ENCODE data around the gene RASGRF2.

RASGRF2 gene

DNA sequence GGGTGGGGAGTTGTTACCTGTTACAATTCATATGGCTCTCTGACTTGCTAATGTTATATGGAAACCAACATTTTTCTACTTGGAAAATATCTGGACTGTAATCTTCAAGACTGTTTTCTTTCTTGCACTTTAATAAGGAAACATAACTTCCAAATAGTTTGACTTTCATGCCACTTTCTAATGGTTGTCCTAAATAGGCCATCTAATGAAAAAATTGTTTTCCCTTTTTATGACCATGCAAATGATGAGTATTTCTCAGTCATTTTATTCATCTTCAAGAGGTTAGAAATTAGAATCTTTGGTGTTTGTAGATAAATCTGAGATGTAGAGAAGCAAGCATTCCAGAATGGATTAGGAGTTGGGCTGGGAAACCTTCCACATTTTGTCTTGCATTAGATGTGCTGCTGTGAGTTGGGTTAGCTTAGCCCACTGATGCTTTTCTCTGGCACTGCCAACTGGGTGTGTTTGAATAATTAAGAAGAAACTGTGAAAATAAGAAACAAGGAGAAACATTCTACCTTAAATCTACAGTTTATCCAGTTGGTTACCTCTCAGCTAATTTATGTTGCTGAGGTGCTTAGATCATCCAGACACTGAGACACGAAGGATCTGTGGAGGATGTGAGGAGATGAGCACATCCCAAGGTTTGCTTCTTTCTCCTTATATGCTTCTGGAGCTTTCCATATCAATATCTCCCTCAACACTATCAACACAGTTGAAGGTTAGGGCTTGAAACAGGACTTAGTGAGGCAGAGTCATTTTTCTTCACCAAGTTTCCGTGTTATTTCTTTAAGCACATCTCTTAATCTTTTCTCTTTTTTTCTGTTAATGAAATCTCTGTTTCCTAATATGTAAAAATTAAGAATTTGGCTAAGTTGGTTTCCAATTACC, 2.7 kb downstream of the RASGRF2 start:
- TF ChIP-seq, protein P1, sequence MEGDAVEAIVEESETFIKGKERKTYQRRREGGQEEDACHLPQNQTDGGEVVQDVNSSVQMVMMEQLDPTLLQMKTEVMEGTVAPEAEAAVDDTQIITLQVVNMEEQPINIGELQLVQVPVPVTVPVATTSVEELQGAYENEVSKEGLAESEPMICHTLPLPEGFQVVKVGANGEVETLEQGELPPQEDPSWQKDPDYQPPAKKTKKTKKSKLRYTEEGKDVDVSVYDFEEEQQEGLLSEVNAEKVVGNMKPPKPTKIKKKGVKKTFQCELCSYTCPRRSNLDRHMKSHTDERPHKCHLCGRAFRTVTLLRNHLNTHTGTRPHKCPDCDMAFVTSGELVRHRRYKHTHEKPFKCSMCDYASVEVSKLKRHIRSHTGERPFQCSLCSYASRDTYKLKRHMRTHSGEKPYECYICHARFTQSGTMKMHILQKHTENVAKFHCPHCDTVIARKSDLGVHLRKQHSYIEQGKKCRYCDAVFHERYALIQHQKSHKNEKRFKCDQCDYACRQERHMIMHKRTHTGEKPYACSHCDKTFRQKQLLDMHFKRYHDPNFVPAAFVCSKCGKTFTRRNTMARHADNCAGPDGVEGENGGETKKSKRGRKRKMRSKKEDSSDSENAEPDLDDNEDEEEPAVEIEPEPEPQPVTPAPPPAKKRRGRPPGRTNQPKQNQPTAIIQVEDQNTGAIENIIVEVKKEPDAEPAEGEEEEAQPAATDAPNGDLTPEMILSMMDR (IDR thresholded peaks at IDR 0.05) = no peak

DNA sequence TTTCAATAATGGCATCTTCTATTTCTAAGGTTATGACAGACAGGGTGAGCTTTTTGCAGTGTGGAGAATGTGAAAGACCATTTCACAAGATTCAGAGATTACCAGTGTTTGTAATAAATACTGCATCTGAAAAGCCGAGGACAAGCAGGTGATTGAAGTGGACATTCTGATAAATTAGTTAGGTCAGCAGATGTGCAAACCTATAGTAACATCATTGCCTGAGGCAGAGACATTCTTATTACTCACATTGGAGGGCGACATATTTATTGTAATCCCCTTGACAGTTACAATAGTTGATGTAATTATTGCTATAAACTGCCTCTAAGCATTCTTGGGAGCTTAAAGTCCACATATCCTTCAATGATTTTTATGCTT, 3.3 kb downstream of the RASGRF2 start:
- TF ChIP-seq, protein P1 (IDR thresholded peaks at IDR 0.05) = no peak

DNA sequence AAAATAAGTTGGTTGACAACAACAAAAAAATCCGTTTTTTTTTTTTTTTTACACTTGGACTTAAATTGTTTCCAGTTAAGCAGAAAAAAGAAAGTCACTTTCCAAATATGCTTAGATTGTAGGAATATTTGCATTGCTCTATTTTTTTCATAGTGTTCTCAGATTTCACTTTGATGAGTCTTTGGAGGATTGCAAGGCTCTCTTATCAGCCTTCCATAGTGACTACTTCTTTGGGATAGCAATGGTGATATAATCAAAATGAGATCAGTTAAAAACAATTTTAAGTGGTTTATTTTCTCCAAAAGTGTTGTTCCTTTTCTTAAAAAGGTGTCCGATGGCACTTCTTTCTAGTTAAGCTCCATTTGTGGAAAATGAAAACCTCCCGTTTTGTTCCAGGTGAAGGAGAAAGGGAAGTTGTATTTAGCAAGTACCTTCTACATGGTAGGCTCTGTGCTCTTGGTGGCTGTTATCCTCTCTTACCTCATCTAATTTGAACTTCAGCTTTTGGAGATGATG, 3.9 kb downstream of the RASGRF2 start:
- TF ChIP-seq, protein P1 (IDR thresholded peaks at IDR 0.05) = no peak

DNA sequence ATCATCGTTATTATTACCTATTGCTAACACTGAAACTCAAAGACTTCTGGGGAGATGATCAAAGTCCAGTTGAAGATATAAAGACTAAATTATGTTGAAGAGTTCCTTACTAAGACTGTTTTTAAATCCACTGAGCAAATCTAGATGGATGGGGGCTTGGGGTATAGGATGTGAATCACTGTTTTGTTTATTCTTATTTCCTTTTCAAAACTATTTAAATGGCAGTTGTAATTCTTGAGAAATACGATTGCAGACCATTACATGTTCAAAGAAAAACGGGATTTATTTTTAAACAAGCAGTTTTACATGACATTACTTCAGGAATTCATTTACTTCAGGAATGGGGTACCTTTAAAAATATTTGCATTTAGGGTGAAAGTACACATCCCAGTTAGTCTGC, 4.3 kb downstream of the RASGRF2 start:
- TF ChIP-seq, protein P1 (IDR thresholded peaks at IDR 0.05) = no peak

DNA sequence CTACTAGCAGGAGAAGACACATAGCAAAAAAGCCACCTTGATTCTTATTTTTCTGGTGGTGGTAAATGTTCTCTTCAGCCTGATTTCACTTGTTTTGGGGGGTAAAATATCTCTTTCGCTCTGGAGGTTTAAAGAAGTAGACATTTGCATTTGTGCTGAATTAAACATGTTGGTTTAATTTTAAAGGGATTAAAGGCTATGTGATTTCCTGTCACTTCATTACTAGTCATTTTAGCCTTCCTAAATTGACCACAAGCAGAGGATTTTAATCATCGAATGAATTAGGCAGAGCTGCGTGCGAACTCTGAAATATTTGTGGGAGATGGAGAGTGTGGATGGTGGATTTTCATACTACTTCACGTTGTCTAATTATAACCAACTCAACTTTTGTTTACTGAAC, 4.8 kb downstream of the RASGRF2 start:
- TF ChIP-seq, protein P1 (IDR thresholded peaks at IDR 0.05) = no peak

DNA sequence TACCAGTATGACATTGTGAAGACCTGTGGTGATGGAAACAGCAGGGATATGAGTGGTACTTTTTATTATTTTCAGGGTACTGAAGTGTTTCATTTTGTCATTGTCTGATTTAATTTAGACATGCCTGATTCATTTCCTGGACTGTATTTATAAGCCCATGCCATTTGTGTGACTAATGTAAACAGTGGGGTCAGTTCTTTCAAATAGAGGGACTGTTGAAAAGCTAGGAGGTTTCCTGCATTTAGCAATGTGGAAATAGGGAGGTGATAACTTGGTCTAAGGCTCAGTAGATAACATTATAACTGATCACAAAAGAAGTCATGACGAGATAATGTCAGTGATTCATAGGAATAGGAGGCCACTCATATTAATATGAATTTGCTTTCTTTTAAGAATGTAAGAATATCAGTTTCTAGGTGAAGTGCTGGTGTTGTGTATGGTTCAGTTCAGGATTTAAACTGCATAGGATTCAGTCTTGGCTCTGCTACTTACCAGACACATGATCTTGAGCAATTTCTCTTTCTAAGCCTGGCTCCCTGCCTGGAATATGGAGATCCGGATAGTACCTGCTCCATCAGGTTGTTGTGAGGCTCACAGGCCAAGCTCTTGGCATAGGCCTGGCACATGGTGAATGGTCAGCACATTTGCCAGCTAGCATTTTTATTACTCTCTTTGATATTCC, 7.5 kb downstream of the RASGRF2 start:
- TF ChIP-seq, protein P1 (IDR thresholded peaks at IDR 0.05) = no peak

DNA sequence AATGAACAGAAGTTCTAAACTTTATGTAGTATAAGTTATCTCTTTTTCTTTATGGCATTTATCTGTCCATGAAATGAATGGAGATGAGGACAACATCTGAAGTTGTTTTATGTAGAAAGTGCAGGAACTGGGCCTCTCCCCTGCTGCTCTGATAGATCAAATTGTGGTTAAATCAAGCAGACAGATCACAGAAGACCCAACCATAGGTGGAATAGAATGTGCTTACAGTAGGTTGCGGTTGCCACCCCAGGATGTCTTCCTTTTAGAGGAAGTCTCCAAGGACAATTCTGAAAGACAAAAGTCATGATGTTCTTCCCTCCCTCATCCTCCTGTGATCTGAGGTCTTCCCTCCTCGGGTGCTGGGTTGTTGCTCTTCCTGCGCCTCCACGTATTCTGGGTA, 12.9 kb downstream of the RASGRF2 start:
- TF ChIP-seq, protein P1 (IDR thresholded peaks at IDR 0.05) = no peak
